ENCODE results near the gene NDUFS1.
A peak's percentile ranks its signal among the peaks of the same experiment; 100 is the strongest.
"Not testable (repeated sequence)": the region's sequence is repeated elsewhere in the genome, so short reads cannot be mapped to it uniquely, and the experiment has no call there.

The NDUFS1 gene

GRCh38 chr2:206095536-206096332 is 63.5 kb downstream of the NDUFS1 start:
- no peak for DNase-seq

GRCh38 chr2:206092297-206092696 is 66.9 kb downstream of the NDUFS1 start:
- DNase-seq, result no peak

GRCh38 chr2:206088248-206088647 is 71.0 kb downstream of the NDUFS1 start:
- DNase-seq, result no peak

- DNase-seq, result no peak
Measured at GRCh38 chr2:206086716-206087350, 72.4 kb downstream of the NDUFS1 start.

GRCh38 chr2:206085742-206086445 is 73.3 kb downstream of the NDUFS1 start, which contains the start of gene INO80D:
INO80D (minus strand) TSS chr2:206086174; CDS start chr2:206063016, 23,158 bp downstream.
- DNase-seq, result peak; percentile 71 to 76

GRCh38 chr2:206084870-206085741 is 74.1 kb downstream of the NDUFS1 start:
- peak; percentile 19 to 21 for DNase-seq

GRCh38 chr2:206084439-206084869 is 74.8 kb downstream of the NDUFS1 start:
- no peak for DNase-seq

GRCh38 chr2:206083602-206084438 is 75.4 kb downstream of the NDUFS1 start:
- DNase-seq, result no peak

GRCh38 chr2:206082298-206082843 is 76.9 kb downstream of the NDUFS1 start:
- no peak for DNase-seq

GRCh38 chr2:206080927-206081326 is 78.3 kb downstream of the NDUFS1 start:
- no peak for DNase-seq

- no peak for DNase-seq
Measured at GRCh38 chr2:206079699-206080465, 79.4 kb downstream of the NDUFS1 start.

GRCh38 chr2:206077879-206078278 is 81.4 kb downstream of the NDUFS1 start:
- DNase-seq, result not testable (repeated sequence)

- no peak for DNase-seq
Measured at GRCh38 chr2:206075113-206075512, 84.1 kb downstream of the NDUFS1 start.

GRCh38 chr2:206071807-206072206 is 87.4 kb downstream of the NDUFS1 start:
- no peak for DNase-seq

- no peak for DNase-seq
Measured at GRCh38 chr2:206069417-206069816, 89.8 kb downstream of the NDUFS1 start.

GRCh38 chr2:206068207-206068606 is 91.0 kb downstream of the NDUFS1 start:
- no peak for DNase-seq

All from activated CD4-positive, alpha-beta T cell treated with anti-CD3 and anti-CD28 coated beads, Interleukin-2, amount 50 U/mL, for 4 hours (primary cell).